ENCODE measurements around the gene MYRIP.
A peak's percentile ranks its signal among the peaks of the same experiment; 100 is the strongest.

Gene MYRIP

DNA sequence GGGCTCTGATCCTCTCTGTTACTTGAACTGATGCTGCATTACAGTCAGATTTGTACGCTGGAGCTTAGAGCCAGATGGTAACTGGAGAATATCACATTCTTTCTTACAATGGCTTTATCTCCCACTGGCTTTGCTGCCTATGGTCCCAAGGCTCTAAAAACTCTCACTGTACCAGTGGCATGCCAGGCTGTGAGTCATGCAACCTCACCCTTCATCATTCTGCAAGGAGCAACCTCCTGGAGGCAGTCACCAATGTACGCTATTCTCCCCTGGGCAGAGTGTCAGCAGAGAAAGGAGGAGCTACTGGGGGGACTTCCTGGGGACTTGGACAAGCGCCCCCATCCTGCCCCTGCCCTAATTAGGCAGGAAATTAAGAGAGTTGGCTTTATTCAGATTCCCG, 402.2 kb downstream of the MYRIP start:
- Histone ChIP-seq H3K27ac (no peak overlapping the region), H4K20me1 (no peaks in the 10 kb centered on the region), H3K27me3 (no peaks in the 10 kb centered on the region), H3K9ac (no peak overlapping the region), H3K4me1 (no peaks in the 10 kb centered on the region), H3K4me2 (no peak overlapping the region), H3K36me3 (no peaks in the 10 kb centered on the region), H3K9me3 (replicated peaks in 1 of 11) (no peaks in the 10 kb centered on the region), H3K4me3 (no peak overlapping the region)
- TF ChIP-seq Cebpa-rat (IDR thresholded peaks at IDR 0.05) = no peak

DNA sequence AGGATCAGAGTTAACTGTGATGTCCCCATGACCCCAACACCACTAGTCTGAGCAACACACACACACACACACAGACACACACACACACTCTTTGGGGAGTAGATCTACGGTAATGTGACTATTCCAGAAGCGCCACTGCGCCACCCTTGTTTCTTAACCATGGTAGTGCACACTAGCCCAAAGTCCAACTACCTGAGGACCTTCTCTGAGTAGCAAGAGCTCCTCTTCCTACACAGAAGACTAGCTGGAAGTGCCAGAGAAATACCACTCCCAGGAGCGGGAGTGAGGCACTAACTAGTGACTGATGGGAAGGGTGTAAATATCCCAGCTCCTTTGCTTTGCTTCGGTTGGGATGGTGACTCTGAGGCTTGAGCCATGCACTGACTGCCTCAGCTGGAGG, 404.1 kb downstream of the MYRIP start:
- no peak overlapping the region for H3K4me3 ChIP-seq
- H3K27me3 ChIP-seq = no peaks in the 10 kb centered on the region
- H3K9ac ChIP-seq = no peak overlapping the region
- no peak overlapping the region for H3K4me2 ChIP-seq
- no peaks in the 10 kb centered on the region for H3K9me3 ChIP-seq (replicated peaks in 1 of 11)
- no peaks in the 10 kb centered on the region for H4K20me1 ChIP-seq
- no peak for TF ChIP-seq Cebpa-rat (IDR thresholded peaks at IDR 0.05)
- H3K27ac ChIP-seq = no peak overlapping the region
- H3K36me3 ChIP-seq = no peaks in the 10 kb centered on the region
- H3K4me1 ChIP-seq = no peaks in the 10 kb centered on the region

DNA sequence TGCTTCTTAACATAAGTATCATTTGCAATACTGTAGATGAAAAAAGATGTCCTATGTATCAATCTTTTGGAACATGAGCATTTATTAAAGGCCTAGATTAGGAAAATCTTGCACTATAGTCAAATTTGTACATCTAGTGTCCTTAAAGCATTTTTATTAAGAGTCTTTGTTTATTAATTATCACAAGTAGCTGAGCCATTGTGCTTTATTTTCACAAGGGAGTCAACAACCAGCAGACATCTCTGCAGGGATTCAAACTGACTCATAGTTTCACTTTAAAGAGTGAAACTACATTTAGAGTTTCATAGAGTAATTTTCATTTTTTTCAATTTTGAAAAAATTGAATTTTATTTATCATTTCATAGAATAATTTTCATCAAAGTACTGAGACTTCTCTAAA, 405.6 kb downstream of the MYRIP start:
- Histone ChIP-seq H3K4me3 (no peak overlapping the region), H4K20me1 (no peaks in the 10 kb centered on the region), H3K36me3 (no peaks in the 10 kb centered on the region), H3K9ac (no peak overlapping the region), H3K4me1 (no peaks in the 10 kb centered on the region), H3K9me3 (replicated peaks in 1 of 11) (no peaks in the 10 kb centered on the region), H3K27me3 (no peaks in the 10 kb centered on the region), H3K4me2 (no peak overlapping the region), H3K27ac (no peak overlapping the region)
- no peak for TF ChIP-seq Cebpa-rat (IDR thresholded peaks at IDR 0.05)

DNA sequence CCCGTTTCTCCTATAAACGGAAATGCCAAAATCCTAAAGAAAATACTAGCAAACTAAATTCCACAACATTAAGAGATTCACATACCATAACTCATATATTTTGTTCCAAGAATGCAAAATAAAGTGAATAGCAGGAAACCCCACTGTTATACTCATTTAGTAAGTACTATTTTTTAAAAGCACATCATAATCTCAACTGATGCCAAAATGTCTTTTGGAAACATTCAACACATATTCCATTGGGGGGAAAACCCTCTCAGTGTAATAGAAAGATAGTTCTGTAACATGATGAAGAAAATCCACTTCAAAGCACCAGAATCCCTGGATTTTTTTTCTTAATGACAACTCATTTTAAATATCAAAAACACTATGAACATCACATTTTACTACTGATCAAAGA, 407.1 kb downstream of the MYRIP start:
- H3K36me3 ChIP-seq = no peaks in the 10 kb centered on the region
- H3K27ac ChIP-seq = no peak overlapping the region
- no peaks in the 10 kb centered on the region for H3K4me1 ChIP-seq
- no peaks in the 10 kb centered on the region for H3K27me3 ChIP-seq
- no peak overlapping the region for H3K4me2 ChIP-seq
- H4K20me1 ChIP-seq = no peaks in the 10 kb centered on the region
- no peak overlapping the region for H3K9ac ChIP-seq
- H3K9me3 ChIP-seq (replicated peaks in 1 of 11) = peaks cover 5 to 13% (median 11%) of the 10 kb centered on the region in 11 experiments; a peak in 21 of 22 replicates
- no peak overlapping the region for H3K4me3 ChIP-seq
- no peak for TF ChIP-seq Cebpa-rat (IDR thresholded peaks at IDR 0.05)

DNA sequence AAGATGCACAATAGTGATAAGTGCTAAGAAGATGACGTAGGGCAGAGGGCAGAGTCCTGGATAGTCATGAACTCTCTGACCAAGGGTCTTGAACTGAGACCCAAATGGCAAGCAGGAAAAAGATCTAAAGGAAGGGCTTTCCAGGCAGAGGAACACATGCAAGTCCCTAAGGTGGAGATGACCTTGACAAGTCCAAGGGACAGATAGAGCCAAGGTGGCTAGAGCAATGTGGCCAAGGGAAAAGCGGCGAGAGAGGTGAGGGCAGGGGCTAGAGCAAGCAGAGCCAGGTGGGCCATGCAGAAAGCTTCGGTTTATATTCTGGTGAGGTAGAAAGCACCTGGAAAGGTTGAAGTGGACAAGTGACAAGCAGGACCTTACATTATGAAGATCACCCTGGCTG, 414.4 kb downstream of the MYRIP start:
- no peaks in the 10 kb centered on the region for H3K27me3 ChIP-seq
- no peak overlapping the region for H3K4me3 ChIP-seq
- peaks cover 5 to 14% (median 11%) of the 10 kb centered on the region in 11 experiments; a peak in 21 of 22 replicates for H3K9me3 ChIP-seq (replicated peaks in 1 of 11)
- no peaks in the 10 kb centered on the region for H4K20me1 ChIP-seq
- no peak for TF ChIP-seq Cebpa-rat (IDR thresholded peaks at IDR 0.05)
- no peak overlapping the region for H3K4me2 ChIP-seq
- H3K27ac ChIP-seq = no peak overlapping the region
- no peaks in the 10 kb centered on the region for H3K4me1 ChIP-seq
- no peaks in the 10 kb centered on the region for H3K36me3 ChIP-seq
- no peak overlapping the region for H3K9ac ChIP-seq

DNA sequence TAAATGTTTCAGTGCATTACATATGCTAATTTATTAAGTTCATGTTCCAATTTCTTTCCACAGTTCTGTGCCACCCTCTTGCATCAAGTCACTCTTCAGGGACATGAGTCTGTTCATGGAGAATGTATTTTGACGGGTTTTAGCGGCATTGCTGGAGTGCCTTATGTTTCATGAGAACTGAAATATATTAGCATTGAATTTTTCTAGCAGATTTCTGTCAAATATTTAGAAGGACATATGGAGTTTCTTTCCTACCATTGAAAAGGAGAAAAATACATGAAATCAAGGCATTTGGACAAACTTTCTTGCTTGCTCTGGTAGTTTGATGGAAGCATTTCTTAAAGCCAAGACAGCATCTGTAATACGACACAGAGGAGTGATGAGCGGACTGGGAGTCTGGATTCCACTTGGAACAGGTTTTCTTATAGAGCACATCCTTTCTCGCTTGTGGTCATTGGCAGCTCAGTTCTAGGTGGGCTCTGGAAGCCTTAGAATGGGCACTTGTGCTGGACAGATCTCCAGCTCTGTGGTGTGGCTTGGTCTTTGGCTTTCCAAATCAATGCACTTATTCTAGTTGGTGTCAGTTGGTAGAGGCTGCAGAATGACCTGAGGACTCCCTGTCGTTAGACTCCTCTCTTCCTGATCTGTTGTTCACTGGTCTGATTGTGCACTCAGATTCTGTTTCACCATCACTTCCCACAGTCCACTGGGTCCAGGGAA, 415.5 kb downstream of the MYRIP start:
- Histone ChIP-seq H3K9ac (no peak overlapping the region), H3K4me2 (no peak overlapping the region), H3K27ac (no peak overlapping the region), H4K20me1 (no peaks in the 10 kb centered on the region), H3K4me3 (no peak overlapping the region), H3K36me3 (no peaks in the 10 kb centered on the region), H3K4me1 (peaks cover 0 to 9% (median 3%) of the 10 kb centered on the region in 10 experiments; a peak in 7 of 20 replicates), H3K9me3 (replicated peaks in 1 of 11) (peaks cover 5 to 14% (median 11%) of the 10 kb centered on the region in 11 experiments; a peak in 21 of 22 replicates), H3K27me3 (no peaks in the 10 kb centered on the region)
- TF ChIP-seq Cebpa-rat (IDR thresholded peaks at IDR 0.05) = no peak

DNA sequence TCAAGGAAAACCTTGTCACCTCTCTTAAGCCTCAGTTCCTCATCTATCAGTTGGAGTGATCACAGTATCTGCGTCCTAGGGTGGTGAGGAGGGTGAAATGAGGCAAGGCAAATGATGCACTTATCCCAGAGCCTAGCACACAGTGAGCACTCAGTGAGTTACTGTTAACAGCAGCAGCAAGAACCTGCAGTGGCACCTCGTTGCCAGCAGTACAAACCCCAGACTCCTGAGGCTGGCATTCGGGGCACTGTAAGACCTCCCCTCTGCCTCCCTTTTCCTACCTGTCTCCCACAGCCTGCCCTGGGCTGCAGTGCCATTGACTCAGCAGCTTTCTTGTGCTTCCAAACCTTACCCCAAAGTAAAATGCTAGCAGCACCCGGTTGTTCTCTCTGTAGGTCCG, 417.2 kb downstream of the MYRIP start:
- no peak for TF ChIP-seq Cebpa-rat (IDR thresholded peaks at IDR 0.05)
- H3K9ac ChIP-seq = no peak overlapping the region
- no peak overlapping the region for H3K4me2 ChIP-seq
- no peaks in the 10 kb centered on the region for H4K20me1 ChIP-seq
- no peak overlapping the region for H3K4me3 ChIP-seq
- H3K9me3 ChIP-seq (replicated peaks in 1 of 11) = 0 out of 22 replicates have a peak, but pooled peaks cover 0 to under 1% (median 0%) of the 10 kb centered on the region in 11 experiments
- H3K4me1 ChIP-seq = peaks cover 0 to 13% (median 5%) of the 10 kb centered on the region in 10 experiments; a peak in 7 of 20 replicates
- H3K27ac ChIP-seq = no peak overlapping the region
- H3K27me3 ChIP-seq = no peaks in the 10 kb centered on the region
- H3K36me3 ChIP-seq = no peaks in the 10 kb centered on the region

DNA sequence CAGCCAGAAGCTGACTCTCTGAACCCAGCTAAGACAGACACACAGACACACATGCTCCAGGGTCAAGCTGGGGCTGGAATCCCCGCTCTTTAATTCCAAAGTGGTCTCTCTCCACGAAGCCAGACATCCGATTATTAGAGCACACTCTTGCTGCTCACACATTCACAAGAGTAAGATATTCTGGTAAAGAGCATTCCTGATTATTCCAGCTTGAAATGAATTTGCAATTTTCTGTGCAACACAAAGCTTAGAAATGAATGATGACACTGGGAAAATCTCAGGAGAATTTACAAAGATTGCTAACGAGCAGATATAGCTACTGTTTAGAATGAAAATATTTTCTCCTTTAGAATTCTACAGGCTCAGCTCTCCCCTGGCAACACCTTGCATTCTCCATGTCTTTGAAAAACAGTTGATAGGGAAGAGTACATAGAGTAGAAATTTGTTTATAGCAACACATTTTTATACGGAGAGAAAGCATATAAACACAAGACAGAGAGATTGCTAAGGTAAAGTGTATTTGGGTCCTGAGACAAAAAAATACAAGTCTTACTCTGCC, 419.5 kb downstream of the MYRIP start:
- H3K9me3 ChIP-seq (replicated peaks in 1 of 11) = peaks cover 0 to 7% (median 0%) of the 10 kb centered on the region in 11 experiments; a peak in 4 of 22 replicates
- no peaks in the 10 kb centered on the region for H3K36me3 ChIP-seq
- no peaks in the 10 kb centered on the region for H4K20me1 ChIP-seq
- no peak overlapping the region for H3K9ac ChIP-seq
- no peak overlapping the region for H3K4me3 ChIP-seq
- no peak for TF ChIP-seq Cebpa-rat (IDR thresholded peaks at IDR 0.05)
- no peaks in the 10 kb centered on the region for H3K27me3 ChIP-seq
- H3K4me1 ChIP-seq = peaks cover 0 to 13% (median 5%) of the 10 kb centered on the region in 10 experiments; a peak in 7 of 20 replicates
- peak overlapping the region in 3 of 11 experiments; percentile 27 to 44 (median 43); a peak in 3 of 22 replicates for H3K4me2 ChIP-seq
- no peak overlapping the region for H3K27ac ChIP-seq

DNA sequence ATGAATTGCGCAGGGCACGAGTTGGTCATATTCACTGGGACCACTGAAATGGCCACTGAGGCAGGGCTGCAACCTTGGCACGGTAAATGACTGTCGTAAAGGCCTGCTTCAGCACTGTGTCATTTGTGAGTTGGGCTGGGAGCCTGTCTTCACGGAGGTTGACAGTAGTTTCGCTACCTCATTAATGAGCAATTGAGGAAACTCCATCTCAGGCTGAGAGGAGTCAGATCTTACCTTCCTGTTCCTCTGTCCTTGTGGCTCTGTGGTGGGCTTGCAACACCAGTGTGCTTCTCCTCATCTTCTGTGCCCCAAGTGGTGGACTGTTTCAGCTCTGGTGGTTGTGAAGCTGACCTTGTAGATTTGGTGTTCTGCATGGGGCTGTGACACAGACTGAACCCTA, 420.0 kb downstream of the MYRIP start:
- H3K9me3 ChIP-seq (replicated peaks in 1 of 11) = peaks cover 0 to 7% (median 0%) of the 10 kb centered on the region in 11 experiments; a peak in 4 of 22 replicates
- H4K20me1 ChIP-seq = no peaks in the 10 kb centered on the region
- no peaks in the 10 kb centered on the region for H3K36me3 ChIP-seq
- no peak overlapping the region for H3K9ac ChIP-seq
- no peak overlapping the region for H3K4me3 ChIP-seq
- no peaks in the 10 kb centered on the region for H3K27me3 ChIP-seq
- H3K4me2 ChIP-seq = peak overlapping the region in 5 of 11 experiments; percentile 24 to 45 (median 43); a peak in 7 of 22 replicates
- no peak overlapping the region for H3K27ac ChIP-seq
- TF ChIP-seq Cebpa-rat (IDR thresholded peaks at IDR 0.05) = no peak
- peaks cover 0 to 13% (median 5%) of the 10 kb centered on the region in 10 experiments; a peak in 7 of 20 replicates for H3K4me1 ChIP-seq
